Bone marrow (tissue), 2 donors: ENCODE data around the gene RTL10.
"Not testable (repeated sequence)": the region's sequence is repeated elsewhere in the genome, so short reads cannot be mapped to it uniquely, and the experiment has no call there.

Experiments
- DNase-seq, 2 donors: peaks; one replicate each; lab custom pipeline; 2025; lab: John Stamatoyannopoulos, UW

RTL10 gene

GRCh38 chr22:19843857-19844376 is 10.8 kb downstream of the RTL10 start:
- DNase-seq, result no peak

GRCh38 chr22:19843107-19843856 is 11.4 kb downstream of the RTL10 start:
- no peak for DNase-seq

GRCh38 chr22:19842393-19843106 is 12.1 kb downstream of the RTL10 start:
- DNase-seq, result no peak

- DNase-seq, result no peak
These were observed 12.9 kb downstream of the RTL10 start for GRCh38 chr22:19841641-19842392.

GRCh38 chr22:19840955-19841640 is 13.6 kb downstream of the RTL10 start:
- no peak for DNase-seq

- no peak for DNase-seq
These were observed 14.6 kb downstream of the RTL10 start for GRCh38 chr22:19840059-19840458.

- DNase-seq, result no peak
These were observed 16.8 kb downstream of the RTL10 start for GRCh38 chr22:19837915-19838314.

GRCh38 chr22:19836512-19836911 is 18.2 kb downstream of the RTL10 start:
- no peak for DNase-seq

GRCh38 chr22:19834599-19834998 is 20.1 kb downstream of the RTL10 start:
- DNase-seq, result no peak

- not testable (repeated sequence) for DNase-seq
These were observed 21.3 kb downstream of the RTL10 start for GRCh38 chr22:19833327-19833726.

- DNase-seq, result no peak
These were observed 22.1 kb downstream of the RTL10 start for GRCh38 chr22:19832476-19833108.

GRCh38 chr22:19831979-19832378 is 22.7 kb downstream of the RTL10 start:
- not testable (repeated sequence) for DNase-seq

GRCh38 chr22:19831016-19831415 is 23.7 kb downstream of the RTL10 start:
- no peak for DNase-seq

GRCh38 chr22:19828035-19828401 is 26.7 kb downstream of the RTL10 start:
- DNase-seq, result no peak

GRCh38 chr22:19827341-19828034 is 27.2 kb downstream of the RTL10 start:
- DNase-seq, result no peak

GRCh38 chr22:19826619-19826950 is 28.1 kb downstream of the RTL10 start:
- no peak for DNase-seq

GRCh38 chr22:19825904-19826618 is 28.6 kb downstream of the RTL10 start:
- DNase-seq, result no peak

GRCh38 chr22:19824926-19825339 is 29.7 kb downstream of the RTL10 start:
- no peak for DNase-seq

GRCh38 chr22:19824212-19824925 is 30.3 kb downstream of the RTL10 start:
- DNase-seq, result no peak

- DNase-seq, result no peak
These were observed 30.8 kb downstream of the RTL10 start for GRCh38 chr22:19823902-19824211.
